OCI-M2 (cell line): ENCODE results near the gene MYBPH.

Experiments used
- DNase-seq: peaks from one replicate; lab custom pipeline; 2025; ENCODE audit not compliant: unreplicated experiment; lab: John Stamatoyannopoulos, UW

Gene MYBPH

GRCh38 chr1:203167026-203167912 lies 8.4 kb downstream of the MYBPH start:
- no peak for DNase-seq

GRCh38 chr1:203166192-203166940 lies 9.3 kb downstream of the MYBPH start:
- DNase-seq, result no peak

GRCh38 chr1:203165800-203166161 lies 9.8 kb downstream of the MYBPH start:
- no peak for DNase-seq

GRCh38 chr1:203165101-203165799 lies 10.4 kb downstream of the MYBPH start:
- DNase-seq, result no peak

- no peak for DNase-seq
Measured at GRCh38 chr1:203163891-203164635, 11.6 kb downstream of the MYBPH start.

GRCh38 chr1:203162403-203162802 lies 13.2 kb downstream of the MYBPH start:
- no peak for DNase-seq

DNA sequence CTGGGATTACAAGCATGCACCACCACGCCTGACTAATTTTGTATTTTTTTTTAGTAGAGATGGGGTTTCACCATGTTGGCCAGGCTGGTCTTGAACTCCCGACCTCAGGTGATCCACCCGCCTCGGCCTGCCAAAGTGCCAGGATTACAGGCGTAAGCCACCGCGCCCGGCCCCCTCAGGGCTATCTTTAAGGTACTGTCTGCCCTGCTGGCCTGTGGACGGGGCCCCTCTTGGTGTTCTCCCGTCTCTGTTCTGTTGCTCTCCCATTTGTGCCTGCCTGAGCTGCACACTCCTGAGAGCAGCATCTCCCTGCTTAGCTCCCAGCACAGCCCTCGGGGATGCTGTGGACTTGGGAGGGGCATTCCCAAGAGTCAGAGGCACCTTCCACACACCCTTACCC lies 13.9 kb downstream of the MYBPH start:
- DNase-seq, result no peak

DNA sequence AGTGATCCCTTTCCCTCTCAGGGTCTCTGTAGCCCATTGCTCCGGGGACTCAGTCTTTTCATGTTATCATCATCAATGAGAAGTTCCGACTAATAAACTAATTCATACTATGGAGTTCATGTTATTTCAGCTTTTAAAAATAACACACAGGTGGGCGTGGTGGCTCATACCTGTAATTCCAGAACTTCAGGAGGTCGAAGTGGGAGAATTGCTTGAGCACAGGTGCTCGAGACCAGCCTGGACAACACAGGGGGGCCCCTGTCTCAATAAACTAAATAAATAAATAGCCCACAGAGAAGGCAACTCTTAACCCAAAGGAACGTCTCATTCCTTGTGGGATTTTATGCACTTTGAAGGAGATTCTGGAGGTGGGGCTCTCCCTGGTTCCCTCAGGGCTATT lies 14.5 kb downstream of the MYBPH start:
- DNase-seq, result no peak

GRCh38 chr1:203159844-203160243 lies 15.8 kb downstream of the MYBPH start:
- DNase-seq, result no peak

GRCh38 chr1:203158960-203159665 lies 16.5 kb downstream of the MYBPH start:
- no peak for DNase-seq

- no peak for DNase-seq
Measured at GRCh38 chr1:203158423-203158822, 17.2 kb downstream of the MYBPH start.

GRCh38 chr1:203156280-203156679 lies 19.3 kb downstream of the MYBPH start:
- no peak for DNase-seq

GRCh38 chr1:203153989-203154821 lies 21.4 kb downstream of the MYBPH start:
- no peak for DNase-seq

DNA sequence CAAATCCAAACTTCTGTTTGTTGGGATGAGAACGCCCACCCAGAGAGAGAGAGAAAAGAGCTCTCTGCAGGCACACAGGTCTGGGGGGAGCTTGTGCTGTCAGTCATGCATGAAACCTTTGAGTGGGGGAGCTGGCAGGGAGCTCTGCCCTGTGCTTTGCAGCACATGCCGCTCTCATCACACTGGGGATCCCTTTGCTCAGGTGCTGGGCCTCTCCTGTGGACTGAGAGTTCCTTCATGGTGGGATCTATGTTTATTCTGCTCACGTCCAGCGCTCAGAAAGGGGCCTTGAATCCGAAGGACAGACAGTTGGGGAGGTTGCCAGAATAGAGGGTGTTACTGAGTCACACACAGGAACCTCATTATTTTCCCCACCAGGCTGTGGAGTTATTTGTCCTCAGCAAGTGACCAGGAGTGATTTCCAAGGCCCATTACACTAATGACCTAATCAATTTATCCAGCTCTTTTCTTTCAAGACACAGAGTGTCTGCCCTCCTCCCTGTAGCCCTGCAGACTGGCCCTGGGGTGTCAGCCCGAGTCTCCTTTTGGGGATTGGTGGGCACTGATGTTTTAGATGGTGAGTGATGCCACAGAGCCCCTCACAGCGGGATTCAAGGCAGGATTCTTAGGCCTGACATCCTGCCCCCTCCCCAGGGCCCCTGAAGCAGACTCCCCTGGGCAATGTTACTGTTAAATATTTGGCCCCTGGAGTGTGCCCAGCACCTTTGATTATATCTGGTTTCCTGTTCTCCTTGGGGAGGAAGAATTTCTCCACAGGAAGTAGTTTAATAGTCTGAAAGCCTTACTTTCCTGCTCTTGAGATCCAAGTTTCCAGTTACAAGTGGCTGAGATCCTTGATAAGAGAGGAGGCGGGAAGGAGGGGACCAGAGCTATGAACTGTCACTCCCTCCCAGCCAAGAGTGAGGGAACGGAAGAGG lies 22.3 kb downstream of the MYBPH start:
- DNase-seq, result no peak

- no peak for DNase-seq
Measured at GRCh38 chr1:203152158-203153034, 23.2 kb downstream of the MYBPH start.

DNA sequence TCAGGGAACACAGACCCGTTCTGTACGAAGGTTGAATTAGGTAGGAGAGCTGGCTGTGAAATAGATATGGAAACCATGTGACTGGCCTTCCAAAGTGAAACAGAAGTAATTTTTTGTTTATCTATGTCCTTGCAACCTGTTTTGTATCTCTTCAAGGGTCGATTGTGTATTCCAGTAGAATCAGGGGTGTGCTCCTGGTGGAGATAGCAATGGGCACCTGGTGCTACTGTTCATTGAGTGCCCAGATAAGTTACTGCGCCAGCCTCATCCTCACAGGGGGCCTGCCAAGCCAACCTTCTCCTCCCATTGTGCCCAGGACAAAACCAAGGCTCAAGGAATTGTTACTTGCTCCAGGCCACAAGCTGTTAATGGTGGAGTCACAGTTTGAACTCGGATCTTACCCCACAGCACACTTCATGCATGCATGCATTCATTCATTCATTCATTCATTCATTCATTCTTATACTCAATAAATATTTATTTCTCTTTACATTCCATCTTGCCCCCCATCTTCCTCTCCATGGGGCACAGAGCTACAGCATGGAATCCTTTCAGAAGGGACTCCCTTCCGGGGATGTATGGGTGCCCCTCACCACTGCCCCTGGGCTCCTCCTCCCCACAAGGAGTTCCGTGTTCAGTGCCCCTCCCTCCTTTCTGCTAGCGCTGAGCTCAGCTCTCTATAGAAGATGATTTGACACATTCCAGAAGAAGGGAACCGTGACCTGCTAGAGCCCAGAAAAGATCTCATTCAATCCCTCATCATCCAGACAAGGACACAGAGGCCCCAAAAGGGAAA lies 24.1 kb downstream of the MYBPH start:
- no peak for DNase-seq
